ENCODE measurements around the gene GRM5. TPM values are rescaled to one million over a fixed set of nuclear protein-coding genes. Genes with fewer than 3 reads are reported as not detected.

The GRM5 gene
- total and polyA plus RNA-seq, 4 donors, result not detected

DNA sequence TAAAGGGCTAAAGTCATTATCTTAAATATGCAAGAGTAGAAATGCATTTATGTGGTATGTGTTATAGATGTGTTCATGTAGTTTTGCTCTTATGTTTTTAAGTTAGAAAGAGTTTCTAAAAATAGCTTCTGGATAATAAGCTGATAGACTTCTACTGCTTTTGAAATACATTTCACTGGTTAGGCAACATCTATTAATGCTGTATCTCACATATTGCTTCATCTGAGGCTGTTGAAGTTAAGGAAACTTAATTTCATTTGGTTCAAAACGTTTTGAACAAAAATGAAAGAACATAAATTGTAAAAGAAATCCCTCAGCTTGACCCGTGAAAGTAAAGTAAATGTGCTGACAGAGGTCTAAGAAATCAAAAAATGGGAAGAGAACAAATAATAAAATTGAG, 564.2 kb downstream of the GRM5 start:
- Histone ChIP-seq H3K36me3 (ENCODE audit: control insufficient read depth in 4 of 4, insufficient read depth in 3 of 4, low read depth in 1 of 4, low read length in 3 of 4) (no peaks in the 10 kb centered on the region), H3K4me1 (ENCODE audit: control insufficient read depth in 4 of 4, insufficient read depth in 4 of 4, low read length in 3 of 4) (no peaks in the 10 kb centered on the region), H3K27ac (ENCODE audit: low read depth in 1 of 2, low read length in 2 of 2) (no peak overlapping the region), H3K27me3 (ENCODE audit: control insufficient read depth in 4 of 4, insufficient read depth in 4 of 4, low read length in 3 of 4) (peaks cover 0 to 7% (median 1%) of the 10 kb centered on the region in 4 donors), H3K4me3 (ENCODE audit: low read depth in 1 of 3, low read length in 3 of 3) (no peak overlapping the region), H3K9ac (ENCODE audit: low read depth in 1 of 2, low read length in 2 of 2) (no peak overlapping the region), H3K9me3 (ENCODE audit: control insufficient read depth in 4 of 4, low read length in 3 of 4) (no peaks in the 10 kb centered on the region)
- no peak for TF ChIP-seq HNF4G (IDR thresholded peaks at IDR 0.05)
- WGBS, result 40% methylated on average over 2 of the region's 2 CpGs
- no peak for DNase-seq (ENCODE audit: low spot score)

DNA sequence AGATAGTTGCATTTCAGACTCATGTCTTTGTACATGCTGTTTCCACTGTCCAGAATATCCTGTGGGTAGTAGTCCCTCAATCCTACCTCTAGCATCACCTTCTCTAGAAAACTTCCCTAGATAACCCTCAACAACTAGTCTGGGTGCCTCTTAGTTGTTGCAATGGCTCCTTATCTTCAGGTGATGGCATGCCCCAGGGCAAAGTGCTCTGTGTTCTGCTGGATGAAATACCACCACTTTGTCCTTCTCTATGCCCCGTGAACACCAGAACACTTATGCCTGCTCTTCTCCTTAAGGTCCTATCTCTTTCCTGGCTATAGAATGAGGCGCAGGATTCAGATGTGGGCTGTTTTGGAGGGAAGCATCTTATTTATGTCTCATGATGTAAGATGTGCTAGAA, 569.9 kb downstream of the GRM5 start:
- Histone ChIP-seq H3K9ac (ENCODE audit: low read depth in 1 of 2, low read length in 2 of 2) (no peak overlapping the region), H3K9me3 (ENCODE audit: control insufficient read depth in 4 of 4, low read length in 3 of 4) (no peaks in the 10 kb centered on the region), H3K27me3 (ENCODE audit: control insufficient read depth in 4 of 4, insufficient read depth in 4 of 4, low read length in 3 of 4) (no peaks in the 10 kb centered on the region), H3K4me1 (ENCODE audit: control insufficient read depth in 4 of 4, insufficient read depth in 4 of 4, low read length in 3 of 4) (no peaks in the 10 kb centered on the region), H3K27ac (ENCODE audit: low read depth in 1 of 2, low read length in 2 of 2) (no peak overlapping the region), H3K36me3 (ENCODE audit: control insufficient read depth in 4 of 4, insufficient read depth in 3 of 4, low read depth in 1 of 4, low read length in 3 of 4) (no peaks in the 10 kb centered on the region), H3K4me3 (ENCODE audit: low read depth in 1 of 3, low read length in 3 of 3) (no peak overlapping the region)
- TF ChIP-seq FOXA1 (IDR thresholded peaks at IDR 0.05), result no peak
- no peak for TF ChIP-seq JUND (IDR thresholded peaks at IDR 0.05)
- TF ChIP-seq EGR1 (IDR thresholded peaks at IDR 0.05; ENCODE audit: low read depth in 2 of 2), result no peak
- TF ChIP-seq RXRA (IDR thresholded peaks at IDR 0.05), result no peak
- no peak for TF ChIP-seq NR2F2 (IDR thresholded peaks at IDR 0.05)
- TF ChIP-seq, protein P1, sequence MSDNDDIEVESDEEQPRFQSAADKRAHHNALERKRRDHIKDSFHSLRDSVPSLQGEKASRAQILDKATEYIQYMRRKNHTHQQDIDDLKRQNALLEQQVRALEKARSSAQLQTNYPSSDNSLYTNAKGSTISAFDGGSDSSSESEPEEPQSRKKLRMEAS (IDR thresholded peaks at IDR 0.05), result no peak
- TF ChIP-seq TAF1 (conservative IDR thresholded peaks at IDR 0.05), result no peak
- TF ChIP-seq RAD21 (IDR thresholded peaks at IDR 0.05), result no peak
- no peak for TF ChIP-seq SP1 (IDR thresholded peaks at IDR 0.05)
- TF ChIP-seq CTCF (IDR thresholded peaks at IDR 0.05; ENCODE audit: low read depth, low read length, missing input control), result no peak
- no peak for TF ChIP-seq ZBTB33 (IDR thresholded peaks at IDR 0.05)
- TF ChIP-seq GABPA (IDR thresholded peaks at IDR 0.05 in 1 of 2, conservative IDR thresholded peaks at IDR 0.05 in 1 of 2), result no peak
- TF ChIP-seq ATF3 (IDR thresholded peaks at IDR 0.05), result no peak
- no peak for TF ChIP-seq FOXA2 (IDR thresholded peaks at IDR 0.05)
- 71% methylated on average over 2 of the region's 2 CpGs for WGBS
- no peak for DNase-seq (ENCODE audit: low spot score)

DNA sequence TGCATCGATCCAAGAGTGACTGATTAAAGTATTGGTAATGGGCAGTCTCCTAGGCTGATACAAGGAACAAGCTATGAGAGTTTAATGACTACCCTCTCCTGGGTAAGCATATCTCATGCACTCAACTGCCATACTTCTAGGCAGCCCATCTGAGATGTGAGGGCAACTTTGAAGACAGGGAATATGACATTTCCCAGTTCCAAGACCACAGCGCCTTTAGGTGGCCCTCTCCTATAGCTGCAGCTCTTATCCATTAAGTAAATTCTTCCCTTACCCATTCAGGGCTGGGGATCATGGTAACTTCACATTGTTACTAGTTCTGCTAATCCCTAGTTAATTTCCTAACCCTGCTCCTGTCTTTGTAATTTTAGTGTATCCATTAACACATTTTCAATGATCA, 570.9 kb downstream of the GRM5 start:
- 85% methylated on average over 2 of the region's 2 CpGs for WGBS
- no peaks in the 10 kb centered on the region for H3K9me3 ChIP-seq (ENCODE audit: control insufficient read depth in 4 of 4, low read length in 3 of 4)
- DNase-seq (ENCODE audit: low spot score), result no peak
- no peak overlapping the region for H3K27ac ChIP-seq (ENCODE audit: low read depth in 1 of 2, low read length in 2 of 2)
- H3K9ac ChIP-seq (ENCODE audit: low read depth in 1 of 2, low read length in 2 of 2), result no peak overlapping the region
- no peak overlapping the region for H3K4me3 ChIP-seq (ENCODE audit: low read depth in 1 of 3, low read length in 3 of 3)
- TF ChIP-seq REST (IDR thresholded peaks at IDR 0.05), result no peak
- no peak for TF ChIP-seq FOXA2 (IDR thresholded peaks at IDR 0.05)
- no peak for TF ChIP-seq YY1 (IDR thresholded peaks at IDR 0.05)
- TF ChIP-seq JUND (IDR thresholded peaks at IDR 0.05), result no peak
- no peak for TF ChIP-seq HNF4A (conservative IDR thresholded peaks at IDR 0.05)
- no peak for TF ChIP-seq EGR1 (IDR thresholded peaks at IDR 0.05; ENCODE audit: low read depth in 2 of 2)
- TF ChIP-seq TAF1 (conservative IDR thresholded peaks at IDR 0.05), result no peak
- no peaks in the 10 kb centered on the region for H3K4me1 ChIP-seq (ENCODE audit: control insufficient read depth in 4 of 4, insufficient read depth in 4 of 4, low read length in 3 of 4)
- H3K27me3 ChIP-seq (ENCODE audit: control insufficient read depth in 4 of 4, insufficient read depth in 4 of 4, low read length in 3 of 4), result no peaks in the 10 kb centered on the region
- H3K36me3 ChIP-seq (ENCODE audit: control insufficient read depth in 4 of 4, insufficient read depth in 3 of 4, low read depth in 1 of 4, low read length in 3 of 4), result no peaks in the 10 kb centered on the region
